ENCODE measurements around the gene RELN.
"Not testable (repeated sequence)": the region's sequence is repeated elsewhere in the genome, so short reads cannot be mapped to it uniquely, and the experiment has no call there.

The RELN gene

GRCh38 chr7:103896826-103897225 lies 92.6 kb downstream of the RELN start:
- DNase-seq (ENCODE audit: low read depth in 1 of 2, low spot score in 1 of 2), result not testable (repeated sequence)

GRCh38 chr7:103894656-103895596 lies 94.5 kb downstream of the RELN start:
- no peak for DNase-seq (ENCODE audit: low read depth in 1 of 2, low spot score in 1 of 2)

- DNase-seq (ENCODE audit: low read depth in 1 of 2, low spot score in 1 of 2), result no peak
These were observed 96.1 kb downstream of the RELN start for GRCh38 chr7:103893350-103893749.

DNA sequence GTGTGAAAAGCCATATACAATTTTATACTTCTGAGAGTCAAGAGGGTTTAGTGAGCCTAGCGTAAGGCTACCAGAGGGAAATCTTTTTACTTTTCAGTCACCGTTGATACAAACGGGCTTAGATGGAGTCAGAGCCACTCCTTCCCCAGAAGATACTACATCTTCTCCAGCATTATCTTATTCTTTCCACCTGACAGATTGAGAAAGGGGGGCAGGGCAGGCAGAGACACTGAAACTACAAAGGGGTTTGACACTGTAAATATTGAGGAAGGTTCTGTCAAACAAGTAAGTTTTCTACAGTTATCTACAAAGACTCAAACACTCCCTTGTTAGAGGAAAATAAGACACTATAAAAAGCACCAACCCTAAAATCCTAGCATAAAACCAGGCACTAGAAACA lies 100.0 kb downstream of the RELN start:
- DNase-seq (ENCODE audit: low read depth in 1 of 2, low spot score in 1 of 2), result no peak

GRCh38 chr7:103888603-103889153 lies 100.8 kb downstream of the RELN start:
- DNase-seq (ENCODE audit: low read depth in 1 of 2, low spot score in 1 of 2), result no peak

GRCh38 chr7:103887853-103888602 lies 101.4 kb downstream of the RELN start:
- no peak for DNase-seq (ENCODE audit: low read depth in 1 of 2, low spot score in 1 of 2)

GRCh38 chr7:103887050-103887449 lies 102.4 kb downstream of the RELN start:
- DNase-seq (ENCODE audit: low read depth in 1 of 2, low spot score in 1 of 2), result no peak

GRCh38 chr7:103879928-103880600 lies 109.4 kb downstream of the RELN start:
- no peak for DNase-seq (ENCODE audit: low read depth in 1 of 2, low spot score in 1 of 2)

- no peak for DNase-seq (ENCODE audit: low read depth in 1 of 2, low spot score in 1 of 2)
These were observed 110.0 kb downstream of the RELN start for GRCh38 chr7:103879411-103879810.

DNA sequence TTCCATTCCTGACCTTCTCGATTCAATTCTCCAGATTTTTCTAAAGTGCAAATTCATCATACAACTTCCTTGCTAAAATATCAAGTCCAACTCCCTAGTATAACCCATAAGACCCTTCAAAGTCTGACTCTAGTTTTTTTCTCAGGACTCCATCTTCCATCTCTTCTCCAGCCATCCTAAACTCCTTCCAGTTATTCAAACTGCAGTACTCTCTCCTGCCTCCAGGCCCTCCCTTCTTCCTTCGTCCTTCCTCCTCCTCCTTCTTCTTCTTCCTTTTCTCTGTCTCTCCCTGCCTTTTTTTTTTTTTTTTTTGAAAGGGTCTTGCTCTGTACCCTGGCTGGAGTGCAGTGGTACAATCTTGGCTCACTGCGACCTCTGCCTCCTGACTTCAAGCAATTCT lies 111.9 kb downstream of the RELN start:
- DNase-seq (ENCODE audit: low read depth in 1 of 2, low spot score in 1 of 2), result no peak

DNA sequence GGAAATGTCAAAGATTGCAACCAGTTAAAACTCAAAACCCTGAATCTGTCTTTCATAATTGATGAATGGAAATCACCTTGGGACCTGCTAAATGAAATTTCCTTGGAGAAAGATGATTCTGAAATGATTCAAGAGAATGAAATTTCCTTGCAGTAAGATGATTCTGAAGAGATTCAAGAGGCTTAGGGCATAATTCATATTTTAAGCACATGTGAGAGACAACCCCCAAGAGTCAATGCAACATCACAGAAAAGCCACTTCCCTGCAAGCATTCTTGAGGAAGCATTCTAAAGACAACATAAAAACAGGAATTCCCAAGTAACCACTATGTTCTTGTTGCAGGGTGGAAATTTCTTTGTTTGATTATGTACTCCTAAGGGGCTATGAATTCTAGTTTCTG lies 113.7 kb downstream of the RELN start:
- no peak for DNase-seq (ENCODE audit: low read depth in 1 of 2, low spot score in 1 of 2)

DNA sequence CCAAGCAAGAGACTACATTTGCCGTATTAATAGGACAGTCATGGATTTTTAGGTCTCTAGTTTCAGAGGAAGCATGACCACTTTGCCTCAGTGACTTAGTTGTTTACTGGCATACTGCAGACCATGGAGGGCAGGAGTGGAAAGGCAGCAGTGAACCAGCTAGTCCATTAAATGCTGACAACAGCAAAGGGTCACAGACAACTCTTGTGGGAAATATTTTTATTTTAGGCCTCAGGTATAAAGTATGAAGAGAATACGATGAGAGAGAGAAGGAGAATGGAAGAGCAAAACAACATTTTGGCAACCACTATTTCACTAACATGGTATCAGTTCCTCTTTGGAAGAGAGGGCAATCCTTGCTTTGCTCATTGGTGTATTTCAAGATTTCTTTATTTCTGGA lies 118.0 kb downstream of the RELN start:
- DNase-seq (ENCODE audit: low read depth in 1 of 2, low spot score in 1 of 2), result no peak

DNA sequence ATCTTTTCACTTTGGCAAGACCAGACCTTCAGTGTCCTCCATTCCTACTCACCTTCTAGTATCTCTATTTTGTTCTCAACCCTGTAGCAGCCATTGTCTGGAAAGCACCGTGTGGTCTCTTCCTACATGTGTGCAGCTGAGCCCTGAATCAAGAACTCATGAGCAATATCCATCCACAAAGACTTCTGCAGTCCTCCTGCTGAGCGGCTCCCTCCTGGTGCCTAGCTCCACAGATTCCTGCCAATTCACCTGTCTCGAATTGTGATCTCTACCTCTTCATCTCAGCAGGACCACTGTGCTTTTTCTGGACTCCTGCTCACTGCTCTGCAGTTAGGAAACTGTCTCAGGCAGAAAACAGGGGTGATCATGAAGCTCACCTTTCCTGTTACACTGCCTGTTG lies 118.8 kb downstream of the RELN start:
- DNase-seq (ENCODE audit: low read depth in 1 of 2, low spot score in 1 of 2), result no peak

DNA sequence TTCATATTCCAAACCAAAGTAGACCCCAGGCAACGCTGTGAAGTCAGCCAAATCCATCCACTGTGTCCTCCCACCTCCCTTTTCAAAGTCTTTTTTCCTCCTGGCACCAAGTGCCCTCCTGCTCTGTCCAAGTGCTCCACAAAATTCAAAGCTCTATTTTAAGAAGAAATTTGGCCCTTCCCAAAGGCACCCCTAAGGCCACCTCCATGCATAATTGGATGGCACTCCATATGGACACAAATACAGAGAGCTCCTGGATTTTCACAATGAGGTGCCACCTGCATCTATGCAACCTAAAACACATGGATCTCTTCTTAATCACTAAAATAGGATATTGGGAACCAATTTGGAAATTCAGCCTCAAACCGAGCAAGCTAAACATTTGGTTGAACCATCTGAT lies 121.6 kb downstream of the RELN start:
- no peak for DNase-seq (ENCODE audit: low read depth in 1 of 2, low spot score in 1 of 2)

DNA sequence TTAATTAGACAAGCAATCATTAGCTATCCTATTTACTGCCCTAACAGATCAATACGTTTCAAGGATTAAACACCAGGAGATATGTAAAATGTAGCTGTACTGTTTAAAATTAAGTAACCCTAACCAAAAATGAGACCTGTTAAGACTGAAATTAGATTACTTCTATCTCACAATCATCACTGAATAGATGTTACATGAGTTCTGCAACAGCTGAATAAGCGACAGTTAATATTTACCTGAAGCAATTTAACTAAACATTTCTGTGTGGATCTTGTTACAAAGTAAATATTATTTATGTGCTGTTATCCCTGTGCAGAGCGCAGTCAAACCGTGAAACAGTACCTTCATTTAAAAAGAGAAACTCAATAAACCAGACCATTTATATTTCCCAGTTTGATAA lies 122.5 kb downstream of the RELN start:
- DNase-seq (ENCODE audit: low read depth in 1 of 2, low spot score in 1 of 2), result no peak

DNA sequence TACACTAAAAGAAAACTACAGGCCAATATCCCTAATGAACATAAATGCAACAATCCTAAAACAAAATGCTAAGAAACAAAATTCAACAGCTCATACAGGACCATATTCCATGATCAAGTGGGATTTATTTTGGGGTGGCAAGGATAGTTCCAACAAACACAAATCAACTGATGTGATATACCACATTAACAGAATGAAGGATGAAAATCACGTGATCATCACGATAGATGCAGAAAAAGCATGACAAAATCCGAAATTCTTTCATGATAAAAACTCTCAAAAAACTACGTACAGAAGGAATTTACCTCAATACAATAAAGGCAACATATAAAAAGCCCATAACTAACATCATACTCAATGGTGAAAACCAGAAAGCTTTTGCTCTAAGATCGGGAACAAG lies 124.0 kb downstream of the RELN start:
- no peak for DNase-seq (ENCODE audit: low read depth in 1 of 2, low spot score in 1 of 2)

- DNase-seq (ENCODE audit: low read depth in 1 of 2, low spot score in 1 of 2), result no peak
These were observed 127.0 kb downstream of the RELN start for GRCh38 chr7:103862302-103863035.

- DNase-seq (ENCODE audit: low read depth in 1 of 2, low spot score in 1 of 2), result no peak
These were observed 129.7 kb downstream of the RELN start for GRCh38 chr7:103859709-103860108.

DNA sequence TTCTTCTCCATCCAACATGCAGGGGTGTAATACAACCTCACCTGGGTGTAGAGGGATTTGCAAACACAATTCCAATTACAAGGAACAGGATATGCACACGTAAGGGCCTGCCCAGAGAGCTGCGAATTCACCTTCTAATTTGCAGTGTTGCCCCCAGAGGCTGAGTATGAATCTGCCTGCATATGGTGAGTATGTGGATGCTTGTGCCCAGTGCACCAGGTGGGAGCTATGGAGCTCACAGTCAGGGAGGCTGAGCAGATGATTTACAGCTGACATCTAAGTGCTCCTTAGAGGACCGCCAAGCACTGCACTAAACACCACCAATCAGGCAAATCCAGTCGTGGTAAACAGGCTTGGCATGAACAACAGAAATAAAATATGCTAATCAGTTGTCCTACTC lies 132.0 kb downstream of the RELN start:
- DNase-seq (ENCODE audit: low read depth in 1 of 2, low spot score in 1 of 2), result no peak

DNA sequence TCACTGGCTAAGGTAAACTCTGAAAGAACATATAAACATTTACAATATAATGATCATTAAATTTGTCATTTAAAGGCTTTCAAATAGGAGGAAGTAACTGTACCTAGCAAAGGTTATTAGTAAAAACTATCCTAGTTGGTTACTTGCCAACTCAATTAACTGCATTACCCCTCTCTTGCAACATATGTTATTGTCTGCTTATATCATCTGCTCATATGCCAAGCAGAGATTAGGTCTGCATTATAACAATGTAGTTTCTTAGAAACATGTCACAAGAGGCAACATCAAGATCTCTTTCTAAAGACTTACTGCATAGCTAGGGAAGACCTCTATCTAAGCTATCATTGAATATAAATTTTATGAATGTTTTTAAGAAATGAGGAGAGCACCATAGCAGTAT lies 132.5 kb downstream of the RELN start:
- no peak for DNase-seq (ENCODE audit: low read depth in 1 of 2, low spot score in 1 of 2)

GRCh38 chr7:103855671-103856070 lies 133.8 kb downstream of the RELN start:
- no peak for DNase-seq (ENCODE audit: low read depth in 1 of 2, low spot score in 1 of 2)
